WI38 (cell line): ENCODE data around the gene SLC5A11.

Experiments
- H3K4me3 ChIP-seq: 2 replicates; pipeline ENCODE4 v1.5.1; 2011; ENCODE audit warnings: low read depth, mild to moderate bottlenecking, control low read depth, low read length
- CTCF ChIP-seq: IDR thresholded peaks from 2 replicates; pipeline ENCODE4 v1.5.1; 2012; ENCODE audit warnings: low read depth, mild to moderate bottlenecking, control low read depth, low read length

The SLC5A11 gene

GRCh38 chr16:24953721-24954120, 108.0 kb downstream of the SLC5A11 start:
- H3K4me3 ChIP-seq, result no peak overlapping the region
- no peak for TF ChIP-seq CTCF

- no peak for TF ChIP-seq CTCF
- H3K4me3 ChIP-seq, result no peak overlapping the region
Measured at GRCh38 chr16:24954137-24954536, 108.4 kb downstream of the SLC5A11 start.

- no peak overlapping the region for H3K4me3 ChIP-seq
- TF ChIP-seq CTCF, result no peak
Measured at GRCh38 chr16:24955975-24956731, 110.4 kb downstream of the SLC5A11 start.

- TF ChIP-seq CTCF, result no peak
- H3K4me3 ChIP-seq, result no peak overlapping the region
Measured at GRCh38 chr16:24957887-24958286, 112.1 kb downstream of the SLC5A11 start.
